AG09319 (cell line): ENCODE data around the gene EPB41L4A.

Experiments
- DNase-seq: peaks from one replicate; pipeline ENCODE4 v3.0.0-alpha.2; 2010; ENCODE audit warnings: low read depth; ENCODE audit errors: extremely low read depth
- CTCF ChIP-seq: IDR thresholded peaks from 2 replicates; pipeline ENCODE4 v1.5.1; 2011; ENCODE audit warnings: low read depth, mild to moderate bottlenecking, inconsistent platforms, low read length, moderate library complexity

EPB41L4A gene

GRCh38 chr5:112119508-112119907 is 299.6 kb downstream of the EPB41L4A start:
- TF ChIP-seq CTCF, result no peak
- DNase-seq, result no peak

GRCh38 chr5:112117551-112117950 is 301.5 kb downstream of the EPB41L4A start:
- DNase-seq, result no peak
- no peak for TF ChIP-seq CTCF

- TF ChIP-seq CTCF, result no peak
- no peak for DNase-seq
Observed at GRCh38 chr5:112116371-112116770, 302.7 kb downstream of the EPB41L4A start.

- TF ChIP-seq CTCF, result no peak
- DNase-seq, result no peak
Observed at GRCh38 chr5:112113565-112113964, 305.5 kb downstream of the EPB41L4A start.
